AG08395 (cell line): ENCODE data around the gene CDKAL1.

Source experiments
- DNase-seq: peaks from one replicate; pipeline ENCODE4 v3.0.0; 2012; ENCODE audit warnings: mixed read lengths, low spot score

The CDKAL1 gene

DNA sequence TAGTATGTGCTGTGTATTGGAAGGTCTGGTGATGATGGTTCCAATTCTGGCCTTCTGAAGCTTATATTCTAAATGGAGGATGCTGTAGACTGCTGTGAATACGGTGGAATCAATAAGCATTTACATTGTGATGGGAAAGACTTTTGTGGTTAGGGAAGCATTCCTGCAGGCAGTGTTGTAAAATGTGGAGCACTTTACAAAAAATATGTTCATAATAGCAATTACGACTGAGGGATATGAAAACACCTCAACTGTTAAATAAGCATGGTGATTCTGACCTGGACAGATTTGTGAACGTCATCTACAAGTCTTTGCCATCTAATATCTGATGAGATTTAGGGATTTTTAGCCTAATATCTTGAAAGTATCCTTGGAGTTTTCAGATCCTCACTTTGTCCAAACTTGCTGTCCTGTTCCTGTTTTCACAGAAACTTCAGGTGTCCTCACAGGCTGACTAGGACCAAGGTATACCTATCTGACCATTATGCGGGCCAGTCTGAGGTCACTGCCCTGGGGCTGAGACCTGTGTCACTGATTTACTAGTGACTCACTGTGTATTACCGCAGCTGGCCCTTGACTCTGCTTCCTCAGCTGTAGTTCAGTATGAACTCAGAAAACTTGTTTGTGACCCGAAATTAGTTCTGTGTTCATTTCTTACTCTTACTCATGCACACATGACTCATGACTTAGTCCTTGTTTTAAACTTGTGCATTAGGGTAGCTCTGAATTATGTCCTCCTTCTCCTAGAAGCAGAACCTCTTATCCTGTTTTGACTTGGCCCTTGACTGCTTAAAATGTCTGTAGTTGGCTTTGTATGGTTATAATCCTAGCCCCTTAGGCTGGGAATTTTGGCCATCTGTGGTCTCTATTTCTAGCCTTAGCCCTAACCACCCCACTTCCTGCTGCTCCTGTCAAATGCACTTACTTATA lies 343.0 kb downstream of the CDKAL1 start:
- DNase-seq, result peak; percentile 85

GRCh38 chr6:20879121-20879520 lies 344.9 kb downstream of the CDKAL1 start:
- DNase-seq, result no peak

- DNase-seq, result no peak
Measured at GRCh38 chr6:20879526-20879925, 345.3 kb downstream of the CDKAL1 start.

DNA sequence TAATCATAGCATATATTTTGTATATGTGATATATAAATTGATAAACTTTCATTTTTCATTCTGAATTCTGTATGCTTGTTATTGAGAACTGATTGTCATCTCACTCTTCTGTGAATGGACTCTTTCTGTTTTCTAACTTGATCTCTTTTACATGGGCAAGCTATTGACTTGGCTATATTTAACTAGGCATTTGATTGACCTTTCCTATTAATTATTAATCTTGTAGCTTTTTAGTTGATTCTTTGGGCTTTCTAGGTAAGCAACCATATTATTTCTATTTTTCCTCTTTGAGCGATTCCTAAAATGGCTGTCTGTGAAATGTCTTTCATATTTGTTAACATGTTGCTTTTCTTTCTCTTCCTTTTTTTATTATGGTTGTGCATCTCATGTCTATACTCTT lies 347.1 kb downstream of the CDKAL1 start:
- no peak for DNase-seq

GRCh38 chr6:20882014-20882413 lies 347.8 kb downstream of the CDKAL1 start:
- DNase-seq, result no peak

DNA sequence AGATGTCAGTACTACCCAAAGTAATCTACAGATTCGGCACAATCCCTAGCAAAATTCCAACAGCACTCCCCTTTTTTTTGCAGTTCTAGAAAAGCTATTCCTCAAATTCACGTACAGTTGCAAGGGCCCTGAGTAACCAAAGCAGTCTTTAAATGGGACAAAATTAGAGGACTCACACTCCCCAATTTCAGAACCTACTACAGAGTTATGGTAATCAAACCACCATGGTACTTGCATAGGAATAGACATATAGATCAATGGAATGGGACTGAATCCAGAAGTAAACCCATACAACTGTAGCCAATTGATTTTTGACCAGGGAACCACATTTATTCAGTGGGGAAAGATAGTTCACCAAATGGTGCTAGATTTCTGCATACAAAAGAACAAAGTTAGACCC lies 350.8 kb downstream of the CDKAL1 start:
- DNase-seq, result no peak

- no peak for DNase-seq
Measured at GRCh38 chr6:20891161-20891560, 356.9 kb downstream of the CDKAL1 start.

DNA sequence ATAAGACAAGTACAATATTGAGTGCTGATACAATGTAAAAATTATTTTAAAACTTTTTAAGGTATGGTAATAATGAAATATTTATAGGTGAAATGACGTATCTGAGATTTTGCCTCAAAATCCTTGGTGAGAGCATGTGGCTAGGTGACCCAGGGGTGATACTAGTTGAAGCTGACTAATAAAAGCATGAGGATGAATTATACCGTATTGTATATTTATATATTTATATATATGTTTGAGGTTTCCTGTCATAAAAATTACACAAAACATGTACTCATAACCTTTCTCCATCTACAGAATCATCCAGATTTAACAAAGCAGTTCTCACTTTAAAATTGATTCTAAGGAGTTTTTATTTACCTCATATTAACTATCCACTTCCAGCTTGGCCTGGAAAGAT lies 358.1 kb downstream of the CDKAL1 start:
- no peak for DNase-seq

DNA sequence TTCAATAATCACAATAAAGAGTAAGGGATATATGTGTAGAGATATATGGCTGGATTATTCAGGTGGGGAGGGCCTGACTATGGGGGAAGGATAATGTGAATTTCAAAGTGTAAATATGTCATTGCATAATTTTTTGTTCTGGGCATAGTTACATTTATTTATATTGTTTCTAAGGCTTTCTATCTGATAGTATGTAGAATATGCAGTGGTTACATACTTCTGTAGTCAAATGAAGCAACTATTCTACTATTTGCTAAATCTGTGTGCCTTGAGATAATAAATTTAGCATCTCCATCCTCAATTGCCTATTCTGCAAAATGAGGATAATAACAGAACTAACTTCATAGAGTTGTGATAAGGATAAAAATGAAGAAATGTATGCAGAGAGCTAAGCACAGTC lies 359.2 kb downstream of the CDKAL1 start:
- no peak for DNase-seq

- no peak for DNase-seq
Measured at GRCh38 chr6:20900389-20901160, 366.3 kb downstream of the CDKAL1 start.

- no peak for DNase-seq
Measured at GRCh38 chr6:20905377-20905776, 371.1 kb downstream of the CDKAL1 start.

GRCh38 chr6:20906945-20907344 lies 372.7 kb downstream of the CDKAL1 start:
- DNase-seq, result no peak

DNA sequence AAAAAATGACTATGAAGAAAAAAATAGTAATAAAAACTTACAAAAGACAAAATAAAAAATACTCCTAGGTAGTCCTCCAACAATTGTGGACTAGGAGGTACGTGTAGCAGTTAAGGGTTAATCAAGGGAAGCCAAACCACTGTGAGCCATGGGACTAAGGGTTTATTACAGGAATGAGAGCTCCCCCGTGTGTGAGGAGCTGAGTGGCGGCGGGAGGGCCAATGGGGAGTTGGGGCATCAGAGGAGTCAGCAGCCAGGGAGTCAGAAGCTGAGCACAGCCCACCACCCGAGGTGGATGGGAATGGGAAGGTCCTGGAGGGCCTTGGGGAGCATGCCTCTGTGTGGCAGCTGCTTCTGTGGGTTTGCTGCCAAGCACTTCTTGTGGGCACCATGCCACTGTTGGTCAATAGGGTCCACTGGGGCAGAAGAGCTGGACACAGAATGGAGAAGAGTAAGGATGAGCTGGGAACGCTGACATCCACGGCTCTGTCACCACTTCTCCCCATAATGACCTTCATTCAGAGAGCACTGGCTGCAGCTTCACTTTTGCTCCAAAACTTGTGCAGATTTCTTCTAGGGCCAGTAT lies 373.3 kb downstream of the CDKAL1 start:
- DNase-seq, result no peak

GRCh38 chr6:20909621-20910020 lies 375.4 kb downstream of the CDKAL1 start:
- no peak for DNase-seq

- no peak for DNase-seq
Measured at GRCh38 chr6:20911712-20912111, 377.5 kb downstream of the CDKAL1 start.

- DNase-seq, result no peak
Measured at GRCh38 chr6:20915156-20915555, 380.9 kb downstream of the CDKAL1 start.

DNA sequence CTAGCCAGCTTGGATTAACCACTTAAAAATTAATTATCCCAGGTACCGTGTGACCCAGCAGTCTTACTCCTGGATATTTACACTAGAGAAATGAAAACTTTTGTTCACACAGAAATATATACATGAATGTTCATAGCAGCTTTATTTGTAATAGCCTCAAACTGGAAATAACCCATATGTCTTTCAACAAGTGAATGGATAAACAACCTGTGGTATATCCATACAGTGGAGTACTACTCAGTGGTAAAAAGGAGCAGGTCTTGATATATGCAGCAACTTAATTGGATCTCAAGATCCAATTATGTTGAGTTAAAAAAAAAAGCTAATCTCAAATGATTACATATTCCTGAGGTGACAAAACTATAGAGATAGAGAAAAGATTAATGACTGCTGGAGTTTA lies 381.4 kb downstream of the CDKAL1 start:
- DNase-seq, result no peak

GRCh38 chr6:20916086-20916485 lies 381.8 kb downstream of the CDKAL1 start:
- DNase-seq, result no peak

DNA sequence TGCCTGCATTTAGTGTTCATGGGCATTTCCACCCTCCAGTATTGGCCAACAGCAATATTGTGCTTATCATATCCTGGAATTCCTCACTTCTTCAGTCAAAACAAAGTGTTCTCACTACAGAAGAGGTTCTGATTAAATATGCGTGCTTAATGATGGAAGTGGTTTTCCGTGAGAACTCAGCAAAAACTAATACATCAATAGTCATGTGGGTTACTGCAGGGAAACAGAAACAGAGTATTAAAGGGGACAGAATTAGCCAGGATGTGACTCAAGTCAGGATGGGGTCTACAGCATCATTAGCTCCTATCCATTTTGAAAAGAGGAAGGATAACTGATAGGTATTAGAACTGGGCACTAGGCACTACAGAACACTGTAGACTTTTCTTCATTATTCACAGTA lies 384.6 kb downstream of the CDKAL1 start:
- no peak for DNase-seq

DNA sequence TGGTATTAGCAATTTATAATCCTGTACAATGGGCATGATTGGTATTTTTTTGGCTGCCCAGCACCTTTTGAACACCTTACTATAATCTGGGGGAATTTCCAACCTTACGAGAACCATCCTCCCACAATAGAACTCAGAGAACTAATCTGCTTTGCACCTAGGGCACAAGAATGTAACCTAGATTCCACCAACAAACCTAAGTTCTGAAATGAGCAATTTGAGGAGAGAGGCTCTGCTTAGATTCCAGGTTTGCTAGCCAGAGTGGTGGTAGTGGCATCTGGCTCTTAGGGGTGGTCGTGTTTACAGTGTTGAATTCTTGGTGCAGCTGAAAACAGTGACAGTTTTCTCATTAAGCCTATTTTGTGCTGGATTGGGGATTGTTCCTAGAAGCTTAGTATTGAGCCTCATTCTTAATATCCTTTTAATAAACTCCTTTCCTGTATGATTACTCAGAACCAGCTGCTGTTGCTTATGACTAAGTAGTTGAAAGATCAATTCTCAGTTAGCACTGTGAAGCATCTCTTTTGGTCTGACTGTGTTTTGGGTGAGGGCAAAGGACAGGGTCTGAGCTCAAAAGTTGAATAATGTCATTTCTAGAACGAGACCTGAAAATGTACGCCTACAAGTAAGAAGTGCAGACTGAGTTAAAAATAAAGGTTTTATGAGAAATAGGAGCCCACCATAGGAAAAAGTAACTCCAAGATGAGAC lies 385.6 kb downstream of the CDKAL1 start:
- peak; percentile 5 for DNase-seq

- peak; percentile 32 for DNase-seq
Measured at GRCh38 chr6:20921578-20921977, 387.3 kb downstream of the CDKAL1 start.

GRCh38 chr6:20922743-20923142 lies 388.5 kb downstream of the CDKAL1 start:
- DNase-seq, result no peak
